SK-N-SH (cell line): ENCODE data around the gene DEPDC4.

Experiments
- EZH2phosphoT487 ChIP-seq: fragments of 200-600 bp; sonication (generic); IDR thresholded peaks from 2 replicates; pipeline ENCODE4 v1.6.1; 2017; ENCODE audit warnings: low read depth, mixed run types, mild to moderate bottlenecking, antibody characterized with exemption, moderate library complexity, borderline replicate concordance
- JUND ChIP-seq: IDR thresholded peaks from 2 replicates; pipeline ENCODE4 v1.4.0; 2012

DNA sequence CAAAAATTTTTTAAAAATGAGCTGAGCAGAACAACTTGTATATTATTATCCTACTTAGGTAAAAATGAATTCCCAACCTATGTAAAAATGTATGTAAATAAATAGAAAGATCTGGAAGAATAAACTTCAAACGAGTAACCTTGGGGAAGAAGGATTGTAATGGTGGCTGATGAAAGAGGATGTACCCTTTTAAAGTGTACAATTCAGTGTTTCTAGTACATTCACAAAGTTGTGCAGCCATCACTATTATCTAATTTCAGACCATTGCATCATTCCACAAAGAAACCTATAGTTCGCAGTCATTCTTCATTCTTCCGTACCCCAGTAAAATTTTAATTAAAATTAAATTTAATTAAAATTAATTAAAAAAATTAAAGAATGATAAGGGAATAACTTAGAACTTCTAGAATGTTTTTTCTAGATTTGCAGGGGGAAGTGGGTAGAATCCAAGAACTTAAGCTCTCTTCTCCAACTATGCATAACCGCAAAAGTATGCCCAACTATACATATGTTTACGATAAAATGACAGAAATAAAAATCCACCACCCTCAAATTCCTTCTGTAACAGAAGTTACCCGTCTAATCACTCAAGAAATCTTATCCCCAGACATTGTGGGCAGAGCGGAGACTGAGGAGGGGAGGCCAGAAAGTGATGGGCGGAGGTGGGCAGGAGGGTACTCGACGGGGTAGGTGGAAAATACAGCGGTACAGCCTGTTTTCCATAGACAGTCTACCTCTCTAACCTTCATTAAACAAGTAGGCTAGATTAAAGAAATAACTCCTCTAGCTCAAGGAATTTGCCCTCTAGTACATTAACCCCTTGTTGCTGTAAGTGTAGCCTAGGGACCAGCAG lies 921 bp downstream of the DEPDC4 start:
- TF ChIP-seq JUND, result no peak
- no peak for TF ChIP-seq EZH2phosphoT487
